Measurements from ENCODE around the gene SHOC1. TPM values are rescaled to one million over a fixed set of nuclear protein-coding genes. Genes with fewer than 3 reads are reported as not detected.

Gene SHOC1
- total RNA-seq, 1 donor from 2014 or later: not detected

DNA sequence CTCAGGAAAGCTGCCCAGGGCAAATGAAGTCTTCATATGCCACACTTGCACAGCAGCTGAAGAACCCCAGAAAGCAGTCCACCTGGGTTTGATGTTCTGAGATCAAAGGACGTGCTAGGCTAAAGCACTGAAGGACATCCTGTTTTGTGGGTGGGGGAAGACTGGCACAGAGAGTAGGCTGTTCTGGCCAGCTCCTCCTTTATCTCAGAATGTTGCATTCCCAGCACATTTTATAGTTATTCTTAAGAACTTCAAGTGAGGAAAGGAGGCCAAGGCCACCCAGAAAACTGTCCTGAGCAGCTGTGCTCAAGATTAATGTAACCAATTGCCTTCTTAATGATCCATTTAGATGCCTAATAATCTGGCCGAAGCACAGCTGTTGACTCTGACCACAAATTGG lies 10.9 kb downstream of the SHOC1 start:
- Mint-ChIP-seq H3K9me3 (ENCODE audit: unreplicated experiment) (peaks cover 3% of the 10 kb centered on the region), H3K4me1 (ENCODE audit: low read depth, unreplicated experiment) (no peaks in the 10 kb centered on the region), H3K27me3 (ENCODE audit: low read depth, unreplicated experiment) (no peaks in the 10 kb centered on the region), H3K27ac (ENCODE audit: unreplicated experiment) (no peak overlapping the region), H3K4me3 (ENCODE audit: unreplicated experiment) (no peak overlapping the region), H3K36me3 (ENCODE audit: low read depth, unreplicated experiment) (peaks cover 7% of the 10 kb centered on the region)
- Histone ChIP-seq H3K36me3 (ENCODE audit: insufficient read depth, low read length) (no peaks in the 10 kb centered on the region), H4K20me1 (ENCODE audit: insufficient read depth, low read length) (no peaks in the 10 kb centered on the region), H2AFZ (ENCODE audit: low read depth, low read length) (no peak overlapping the region), H3K4me1 (ENCODE audit: insufficient read depth, low read length) (no peaks in the 10 kb centered on the region), H3K79me2 (ENCODE audit: insufficient read depth, low read length) (no peaks in the 10 kb centered on the region), H3K27ac (ENCODE audit: low read depth, low read length) (no peak overlapping the region), H3K9ac (ENCODE audit: low read length) (no peak overlapping the region), H3K4me2 (ENCODE audit: low read length) (no peak overlapping the region), H3K9me3 (ENCODE audit: insufficient read depth, low read depth, low read length) (no peaks in the 10 kb centered on the region), H3K4me3 (ENCODE audit: insufficient read depth, low read depth, low read length) (no peak overlapping the region), H3K27me3 (ENCODE audit: insufficient read depth, low read length) (no peaks in the 10 kb centered on the region)
- TF ChIP-seq EZH2 (IDR thresholded peaks at IDR 0.05; ENCODE audit: insufficient read depth, low read length): no peak
- FAIRE-seq (no peak), DNase-seq (ENCODE audit: low read depth) (no peak)

DNA sequence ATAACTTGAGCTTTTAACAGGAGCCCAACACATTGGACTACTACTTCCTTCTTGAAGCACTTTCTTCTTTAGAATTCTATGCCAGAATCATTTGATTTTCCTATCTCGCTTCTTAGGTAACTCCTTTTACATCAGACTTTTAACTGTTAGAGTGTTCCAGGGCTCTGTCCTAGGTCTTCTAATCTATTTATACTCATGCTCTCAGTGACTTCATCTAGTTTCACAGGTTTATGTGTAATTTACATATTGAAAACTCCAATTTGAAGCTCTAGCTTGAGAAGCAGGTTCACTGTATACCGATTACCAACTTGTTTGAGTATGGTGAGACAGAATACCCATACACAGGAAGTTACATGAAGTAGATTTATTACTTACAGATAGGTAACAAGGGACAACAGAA lies 11.3 kb downstream of the SHOC1 start:
- no peaks in the 10 kb centered on the region for H3K4me1 ChIP-seq (ENCODE audit: insufficient read depth, low read length)
- no peaks in the 10 kb centered on the region for H3K27me3 Mint-ChIP-seq (ENCODE audit: low read depth, unreplicated experiment)
- H3K27me3 ChIP-seq (ENCODE audit: insufficient read depth, low read length): no peaks in the 10 kb centered on the region
- H3K9me3 Mint-ChIP-seq (ENCODE audit: unreplicated experiment): peaks cover 3% of the 10 kb centered on the region
- no peak overlapping the region for H3K4me3 Mint-ChIP-seq (ENCODE audit: unreplicated experiment)
- H3K4me1 Mint-ChIP-seq (ENCODE audit: low read depth, unreplicated experiment): no peaks in the 10 kb centered on the region
- H4K20me1 ChIP-seq (ENCODE audit: insufficient read depth, low read length): no peaks in the 10 kb centered on the region
- H2AFZ ChIP-seq (ENCODE audit: low read depth, low read length): no peak overlapping the region
- no peaks in the 10 kb centered on the region for H3K79me2 ChIP-seq (ENCODE audit: insufficient read depth, low read length)
- no peaks in the 10 kb centered on the region for H3K36me3 ChIP-seq (ENCODE audit: insufficient read depth, low read length)
- H3K9me3 ChIP-seq (ENCODE audit: insufficient read depth, low read depth, low read length): no peaks in the 10 kb centered on the region
- H3K9ac ChIP-seq (ENCODE audit: low read length): no peak overlapping the region
- no peak overlapping the region for H3K4me2 ChIP-seq (ENCODE audit: low read length)
- H3K27ac Mint-ChIP-seq (ENCODE audit: unreplicated experiment): no peak overlapping the region
- H3K27ac ChIP-seq (ENCODE audit: low read depth, low read length): no peak overlapping the region
- no peak overlapping the region for H3K4me3 ChIP-seq (ENCODE audit: insufficient read depth, low read depth, low read length)
- DNase-seq (ENCODE audit: low read depth) (no peak), FAIRE-seq (no peak)
- peaks cover 7% of the 10 kb centered on the region for H3K36me3 Mint-ChIP-seq (ENCODE audit: low read depth, unreplicated experiment)
- TF ChIP-seq, protein P1, sequence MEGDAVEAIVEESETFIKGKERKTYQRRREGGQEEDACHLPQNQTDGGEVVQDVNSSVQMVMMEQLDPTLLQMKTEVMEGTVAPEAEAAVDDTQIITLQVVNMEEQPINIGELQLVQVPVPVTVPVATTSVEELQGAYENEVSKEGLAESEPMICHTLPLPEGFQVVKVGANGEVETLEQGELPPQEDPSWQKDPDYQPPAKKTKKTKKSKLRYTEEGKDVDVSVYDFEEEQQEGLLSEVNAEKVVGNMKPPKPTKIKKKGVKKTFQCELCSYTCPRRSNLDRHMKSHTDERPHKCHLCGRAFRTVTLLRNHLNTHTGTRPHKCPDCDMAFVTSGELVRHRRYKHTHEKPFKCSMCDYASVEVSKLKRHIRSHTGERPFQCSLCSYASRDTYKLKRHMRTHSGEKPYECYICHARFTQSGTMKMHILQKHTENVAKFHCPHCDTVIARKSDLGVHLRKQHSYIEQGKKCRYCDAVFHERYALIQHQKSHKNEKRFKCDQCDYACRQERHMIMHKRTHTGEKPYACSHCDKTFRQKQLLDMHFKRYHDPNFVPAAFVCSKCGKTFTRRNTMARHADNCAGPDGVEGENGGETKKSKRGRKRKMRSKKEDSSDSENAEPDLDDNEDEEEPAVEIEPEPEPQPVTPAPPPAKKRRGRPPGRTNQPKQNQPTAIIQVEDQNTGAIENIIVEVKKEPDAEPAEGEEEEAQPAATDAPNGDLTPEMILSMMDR (IDR thresholded peaks at IDR 0.05; ENCODE audit: insufficient read depth, low read depth, low read length): no peak
- no peak for TF ChIP-seq EZH2 (IDR thresholded peaks at IDR 0.05; ENCODE audit: insufficient read depth, low read length)

DNA sequence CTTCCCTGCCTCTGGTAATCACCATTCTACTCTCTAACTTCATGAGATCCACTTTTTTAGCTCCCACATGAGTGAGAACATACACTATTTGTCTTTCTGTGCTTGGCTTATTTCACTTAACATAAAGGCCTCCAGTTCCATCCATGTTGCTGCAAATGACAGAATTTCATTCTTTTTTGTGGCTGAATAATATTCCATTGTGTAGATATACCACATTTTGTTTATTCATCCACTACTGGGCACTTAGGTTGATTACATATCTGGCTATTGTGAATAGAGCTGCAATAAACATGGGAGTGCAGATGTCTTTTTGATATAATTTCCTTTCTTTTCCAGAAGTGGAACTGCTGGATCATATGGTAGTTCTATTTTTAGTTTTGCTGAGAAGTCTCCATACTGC lies 28.7 kb downstream of the SHOC1 start:
- Histone ChIP-seq H3K9ac (ENCODE audit: low read length) (no peak overlapping the region), H3K4me2 (ENCODE audit: low read length) (no peak overlapping the region), H3K79me2 (ENCODE audit: insufficient read depth, low read length) (no peaks in the 10 kb centered on the region), H3K27ac (ENCODE audit: low read depth, low read length) (no peak overlapping the region), H3K4me1 (ENCODE audit: insufficient read depth, low read length) (no peaks in the 10 kb centered on the region), H3K9me3 (ENCODE audit: insufficient read depth, low read depth, low read length) (no peaks in the 10 kb centered on the region), H3K36me3 (ENCODE audit: insufficient read depth, low read length) (no peaks in the 10 kb centered on the region), H2AFZ (ENCODE audit: low read depth, low read length) (no peak overlapping the region), H3K4me3 (ENCODE audit: insufficient read depth, low read depth, low read length) (no peak overlapping the region), H4K20me1 (ENCODE audit: insufficient read depth, low read length) (no peaks in the 10 kb centered on the region), H3K27me3 (ENCODE audit: insufficient read depth, low read length) (no peaks in the 10 kb centered on the region)
- Mint-ChIP-seq H3K36me3 (ENCODE audit: low read depth, unreplicated experiment) (no peaks in the 10 kb centered on the region), H3K9me3 (ENCODE audit: unreplicated experiment) (no peaks in the 10 kb centered on the region), H3K4me1 (ENCODE audit: low read depth, unreplicated experiment) (peaks cover 8% of the 10 kb centered on the region), H3K27me3 (ENCODE audit: low read depth, unreplicated experiment) (no peaks in the 10 kb centered on the region), H3K27ac (ENCODE audit: unreplicated experiment) (no peak overlapping the region), H3K4me3 (ENCODE audit: unreplicated experiment) (no peak overlapping the region)
- no peak for DNase-seq (ENCODE audit: low read depth)
- no peak for FAIRE-seq
- TF ChIP-seq, protein P1 (IDR thresholded peaks at IDR 0.05; ENCODE audit: insufficient read depth, low read depth, low read length): no peak
- TF ChIP-seq EZH2 (IDR thresholded peaks at IDR 0.05; ENCODE audit: insufficient read depth, low read length): no peak

All from astrocyte (in vitro differentiated cells and primary cell).